GM18873 (cell line): ENCODE data around the gene ABCA2.
"Not testable (repeated sequence)": the region's sequence is repeated elsewhere in the genome, so short reads cannot be mapped to it uniquely, and the experiment has no call there.

ENCODE experiments used
- ATAC-seq: cut with Tn5 transposase; IDR thresholded peaks from one replicate; pipeline ENCODE4 v1.9.1; 2021; ENCODE audit warnings: mild to moderate bottlenecking, moderate library complexity, moderate number of reproducible peaks; ENCODE audit not compliant: unreplicated experiment, low FRiP score

The ABCA2 gene

DNA sequence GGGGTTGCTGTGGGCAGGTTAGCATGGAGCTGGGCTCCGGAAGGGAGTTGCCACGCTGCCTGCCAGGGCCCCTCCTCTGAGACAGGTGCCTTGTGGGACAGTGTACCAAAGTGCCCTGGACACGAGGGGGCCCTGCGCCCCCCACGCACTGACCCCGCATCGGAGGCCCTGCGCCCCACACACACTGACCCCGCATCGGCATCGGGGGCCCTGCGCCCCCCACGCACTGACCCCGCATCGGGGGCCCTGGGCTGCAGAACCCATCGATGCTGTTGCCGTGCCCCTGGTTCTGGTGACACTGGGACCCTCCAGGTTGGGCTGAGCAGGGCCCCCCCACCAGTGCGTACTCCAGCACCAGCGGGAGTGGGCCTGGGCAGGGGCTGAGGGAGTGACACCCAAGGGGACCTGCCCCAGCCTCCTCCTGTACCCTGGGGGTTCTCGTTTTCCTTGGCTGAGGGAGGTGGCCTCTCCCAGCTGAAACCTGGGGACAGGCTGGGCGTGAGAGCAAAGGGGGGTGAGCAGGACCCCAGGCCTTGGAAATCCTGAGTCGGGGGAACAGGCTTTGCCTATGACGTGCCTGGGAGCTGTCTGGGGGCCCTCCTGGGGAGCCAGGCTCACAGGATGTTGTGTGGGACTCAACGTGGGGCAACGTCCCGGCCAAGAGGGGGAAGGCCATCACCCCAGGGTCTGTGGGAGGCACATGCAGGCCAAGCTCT is 35.4 kb upstream of the ABCA2 start:
- no peak for ATAC-seq

DNA sequence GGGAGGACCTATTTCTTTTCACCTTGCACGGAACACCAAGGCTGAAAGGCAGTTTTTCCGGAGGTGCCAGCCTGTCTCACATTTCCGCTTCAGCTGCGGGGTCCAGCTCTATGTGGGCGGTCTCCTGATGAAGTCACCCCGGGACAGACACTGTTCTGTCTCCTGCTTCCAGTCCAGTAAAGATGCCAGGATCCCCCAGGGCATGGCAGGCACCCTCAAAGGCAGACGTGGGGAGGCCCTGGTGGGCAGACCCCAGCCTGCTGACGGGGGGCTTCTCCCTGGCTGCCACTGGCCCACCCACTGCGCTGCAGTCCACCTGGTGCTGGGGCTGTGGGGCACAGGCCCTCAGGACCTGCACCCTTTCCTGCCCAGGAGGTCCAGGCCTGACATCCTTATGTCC is 34.8 kb upstream of the ABCA2 start:
- not testable (repeated sequence) for ATAC-seq

DNA sequence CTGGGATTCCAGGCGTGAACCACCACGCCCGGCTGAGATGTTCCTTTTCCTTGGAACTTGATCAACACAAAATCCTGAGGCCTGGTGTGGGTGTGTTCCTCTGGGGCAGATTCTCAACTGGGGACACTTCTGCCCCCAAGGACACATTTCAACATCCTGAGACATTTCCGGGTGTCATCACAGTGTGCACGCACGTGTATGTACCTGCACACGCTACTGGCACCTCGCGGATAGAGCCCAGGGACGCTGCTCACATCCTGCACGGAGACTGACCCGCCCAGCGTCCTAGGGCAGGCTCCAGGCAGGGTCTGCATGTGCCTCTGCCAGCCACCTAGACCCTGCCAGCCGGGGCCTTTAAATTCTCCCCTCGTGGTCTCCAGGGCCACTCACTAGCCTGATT is 34.3 kb upstream of the ABCA2 start:
- no peak for ATAC-seq

DNA sequence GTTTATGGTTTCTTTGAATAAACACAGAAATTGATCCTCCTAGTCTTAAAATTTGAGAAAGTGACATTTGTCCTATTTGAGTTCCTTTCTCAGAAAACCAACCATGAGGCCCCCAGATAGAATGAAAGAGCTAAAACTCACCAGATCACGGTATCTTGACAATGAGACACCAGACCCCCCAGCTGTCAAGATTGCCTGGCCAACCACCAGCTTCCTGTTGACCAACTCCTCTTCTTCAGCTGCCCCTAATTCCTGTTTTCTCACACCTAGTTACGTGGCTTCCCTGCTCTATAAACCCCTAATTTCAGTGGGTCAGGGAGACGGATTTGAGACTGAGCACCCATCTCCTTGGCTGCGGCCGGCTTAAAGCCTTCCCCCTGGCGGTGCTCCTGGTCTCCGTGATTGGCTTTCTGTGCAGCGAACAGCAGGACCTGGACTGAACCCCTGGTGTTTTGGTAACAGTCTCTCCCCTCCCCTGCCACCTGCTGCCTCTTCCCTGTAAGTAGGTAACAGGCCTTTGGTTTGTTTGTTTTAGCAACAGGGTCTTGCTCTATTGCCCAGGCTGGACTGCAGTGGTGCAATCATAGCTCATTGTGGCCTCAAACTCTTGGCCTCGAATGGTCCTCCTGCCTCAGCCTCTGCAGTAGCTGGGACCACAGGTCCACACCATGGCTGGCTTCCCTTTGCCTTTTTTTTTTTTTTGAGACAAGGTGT is 30.6 kb upstream of the ABCA2 start:
- ATAC-seq, result no peak

DNA sequence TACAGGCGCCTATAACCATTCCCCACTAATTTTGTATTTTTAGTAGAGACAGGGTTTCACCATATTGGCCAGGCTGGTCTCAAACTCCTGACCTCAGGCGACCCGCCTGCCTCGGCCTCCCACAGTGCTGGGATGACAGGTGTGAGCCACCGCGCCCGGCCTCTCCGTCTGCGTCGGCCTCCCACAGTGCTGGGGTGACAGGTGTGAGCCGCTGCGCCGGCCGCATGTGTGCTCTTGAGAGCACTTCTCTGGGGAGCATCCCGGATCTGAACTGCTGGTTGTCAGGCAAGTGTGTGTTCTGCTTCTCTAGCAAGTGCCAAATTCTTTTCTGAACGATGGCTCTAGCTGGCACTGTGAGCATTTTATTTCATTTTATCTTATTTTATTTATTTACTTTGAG is 29.5 kb upstream of the ABCA2 start:
- ATAC-seq, result no peak

DNA sequence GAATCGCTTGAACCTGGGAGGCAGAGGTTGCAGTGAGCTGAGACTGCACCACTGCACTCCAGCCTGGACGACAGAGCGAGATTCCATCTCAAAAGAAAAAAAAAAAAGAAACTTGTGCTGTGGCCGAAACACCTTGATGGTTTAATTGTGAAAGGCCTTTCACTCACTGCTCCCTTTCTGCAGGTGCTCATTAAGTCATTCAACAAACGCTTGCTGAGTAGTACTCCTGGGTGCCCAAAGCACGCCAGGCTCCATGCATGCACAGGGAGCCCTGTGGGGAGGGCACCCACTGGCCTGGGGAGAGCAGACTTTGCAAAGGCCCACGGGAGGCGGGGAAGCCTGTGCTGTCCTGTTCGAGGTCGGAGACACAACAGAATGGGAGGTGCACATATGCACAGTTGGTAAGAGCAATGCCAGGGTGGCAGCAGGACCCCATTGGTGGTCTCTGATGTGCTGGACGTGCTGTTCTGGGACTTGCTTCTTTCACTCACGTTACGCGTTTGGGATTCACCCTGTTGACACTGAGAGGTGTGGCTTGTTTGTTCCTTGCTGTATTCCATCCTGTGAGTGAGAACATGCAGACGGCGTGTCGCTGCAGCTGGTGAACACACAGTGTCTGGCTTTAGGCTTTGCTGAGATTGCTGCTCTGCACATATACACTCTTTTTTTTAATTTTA is 28.8 kb upstream of the ABCA2 start:
- ATAC-seq, result no peak

DNA sequence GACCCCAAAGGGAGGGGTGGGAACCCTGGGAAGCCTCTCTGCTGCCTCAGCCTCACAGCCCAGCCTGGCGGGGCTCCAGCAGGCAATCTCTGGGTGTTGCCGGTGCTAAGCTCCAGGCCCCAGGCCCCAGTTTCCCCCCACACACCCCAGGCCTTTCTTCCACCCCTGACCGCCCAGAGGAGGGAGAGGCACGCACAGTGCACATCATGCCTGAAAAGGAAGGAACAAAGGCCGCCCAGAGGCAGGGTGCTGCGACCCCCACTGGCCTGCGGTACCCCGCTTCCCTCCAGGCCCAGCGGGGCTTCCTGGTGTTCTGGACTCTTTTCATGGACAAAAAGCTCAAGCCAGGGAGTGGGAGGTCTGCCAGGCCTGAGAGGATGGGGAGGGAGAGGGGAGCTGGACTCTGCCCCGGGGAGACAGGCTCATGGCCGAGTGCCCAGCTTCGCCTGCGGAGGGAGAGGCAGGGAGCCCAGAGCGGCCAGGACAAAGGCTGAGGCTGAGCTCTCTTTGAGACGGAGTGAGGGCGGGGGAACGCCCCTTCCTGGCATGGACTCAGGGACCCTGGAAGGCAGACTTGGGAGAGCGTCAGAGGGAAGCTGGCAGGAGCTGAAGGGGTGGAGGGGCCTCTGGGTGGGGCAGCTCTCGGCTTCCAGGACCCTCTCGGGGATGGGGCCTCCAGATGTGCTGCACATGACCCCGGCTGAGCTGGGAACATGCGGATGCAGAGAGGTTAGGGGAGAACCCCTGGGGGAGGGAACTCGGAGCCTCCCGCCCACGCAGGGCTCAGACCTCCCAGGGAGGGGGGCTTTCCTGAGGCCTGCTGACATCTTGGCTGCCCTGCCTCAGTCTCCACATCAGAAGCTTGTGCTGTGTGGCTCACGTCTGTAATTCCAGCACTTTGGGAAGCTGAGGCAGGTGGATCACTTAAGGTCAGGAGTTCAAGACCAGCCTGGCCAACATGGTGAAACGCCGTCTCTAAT is 27.6 kb upstream of the ABCA2 start:
- ATAC-seq, result no peak

DNA sequence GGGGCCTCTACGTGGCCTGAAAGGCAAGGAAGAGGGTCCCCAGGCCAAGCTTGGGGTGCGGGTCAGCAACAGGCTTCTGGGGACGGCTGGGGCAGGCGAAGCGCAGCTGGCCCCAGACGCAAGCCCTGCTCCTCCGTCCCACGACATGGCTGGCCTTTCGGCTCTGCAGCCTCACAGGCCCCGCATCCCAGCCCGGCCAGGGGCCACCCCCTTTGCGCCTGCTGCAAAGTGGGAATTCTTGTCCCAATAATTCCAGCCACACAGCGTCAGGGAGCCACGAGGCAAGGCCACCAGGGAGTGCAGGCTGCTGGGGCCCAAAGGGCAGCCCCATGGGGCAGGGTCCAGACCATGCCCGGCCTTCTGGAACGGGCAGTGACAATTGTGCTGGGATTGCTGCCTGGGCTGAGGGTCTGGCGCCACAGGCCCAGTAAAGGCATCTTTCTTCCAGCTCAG is 26.9 kb upstream of the ABCA2 start:
- ATAC-seq, result no peak

DNA sequence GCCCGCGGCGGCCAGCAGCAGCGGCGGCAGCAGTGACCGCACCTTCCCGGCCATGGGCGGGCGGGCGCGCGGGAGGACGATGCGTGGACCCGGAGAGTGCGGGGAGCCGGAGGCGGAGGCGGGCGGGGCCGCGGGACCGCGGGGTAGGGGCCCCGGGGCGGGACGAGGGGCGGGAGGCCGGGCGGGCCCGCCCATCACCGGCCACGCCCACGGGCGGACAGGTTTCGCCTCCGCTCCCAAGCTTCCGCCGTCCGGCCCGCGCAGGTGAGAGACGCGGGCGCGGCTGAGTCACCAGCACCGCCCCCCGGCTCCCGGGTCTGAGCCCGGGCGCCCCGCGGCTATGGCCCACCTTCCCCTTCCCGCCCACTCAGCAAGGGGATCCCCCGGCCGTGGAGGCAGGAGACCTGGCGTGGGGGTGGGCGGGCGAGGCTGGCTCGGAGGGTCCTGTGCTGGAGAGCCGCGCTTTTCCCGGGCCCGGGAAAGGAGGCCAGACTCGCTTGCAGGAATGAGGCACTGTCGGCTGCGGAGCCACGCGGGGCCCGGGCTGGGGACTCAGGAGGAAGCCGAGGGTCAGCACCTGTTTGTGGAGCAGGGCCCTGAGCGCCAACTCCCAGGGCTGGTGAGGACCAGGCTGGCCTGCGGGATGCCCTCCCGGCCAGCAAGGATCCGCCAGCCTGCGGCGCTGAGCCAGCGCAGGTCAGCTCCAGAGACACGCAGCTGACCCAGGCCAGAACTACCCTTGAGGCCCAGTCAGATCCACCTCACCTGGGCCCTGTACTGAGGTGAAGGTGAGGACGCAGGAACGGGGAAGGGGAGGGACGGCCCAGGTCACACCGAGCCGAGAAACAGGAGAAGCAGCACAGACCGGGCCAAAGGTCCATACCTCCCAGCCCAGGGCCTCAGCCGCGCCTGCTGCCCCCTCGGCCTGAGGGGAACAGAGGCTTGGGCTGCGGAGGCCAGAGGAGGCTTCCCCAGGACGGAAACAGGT is 26.2 kb upstream of the ABCA2 start, which contains the start of gene ENTPD2:
ENTPD2 (minus strand) TSS at position 118 of the 988 bp plus-strand sequence; CDS start at position 54, 64 bp downstream.
- no peak for ATAC-seq

DNA sequence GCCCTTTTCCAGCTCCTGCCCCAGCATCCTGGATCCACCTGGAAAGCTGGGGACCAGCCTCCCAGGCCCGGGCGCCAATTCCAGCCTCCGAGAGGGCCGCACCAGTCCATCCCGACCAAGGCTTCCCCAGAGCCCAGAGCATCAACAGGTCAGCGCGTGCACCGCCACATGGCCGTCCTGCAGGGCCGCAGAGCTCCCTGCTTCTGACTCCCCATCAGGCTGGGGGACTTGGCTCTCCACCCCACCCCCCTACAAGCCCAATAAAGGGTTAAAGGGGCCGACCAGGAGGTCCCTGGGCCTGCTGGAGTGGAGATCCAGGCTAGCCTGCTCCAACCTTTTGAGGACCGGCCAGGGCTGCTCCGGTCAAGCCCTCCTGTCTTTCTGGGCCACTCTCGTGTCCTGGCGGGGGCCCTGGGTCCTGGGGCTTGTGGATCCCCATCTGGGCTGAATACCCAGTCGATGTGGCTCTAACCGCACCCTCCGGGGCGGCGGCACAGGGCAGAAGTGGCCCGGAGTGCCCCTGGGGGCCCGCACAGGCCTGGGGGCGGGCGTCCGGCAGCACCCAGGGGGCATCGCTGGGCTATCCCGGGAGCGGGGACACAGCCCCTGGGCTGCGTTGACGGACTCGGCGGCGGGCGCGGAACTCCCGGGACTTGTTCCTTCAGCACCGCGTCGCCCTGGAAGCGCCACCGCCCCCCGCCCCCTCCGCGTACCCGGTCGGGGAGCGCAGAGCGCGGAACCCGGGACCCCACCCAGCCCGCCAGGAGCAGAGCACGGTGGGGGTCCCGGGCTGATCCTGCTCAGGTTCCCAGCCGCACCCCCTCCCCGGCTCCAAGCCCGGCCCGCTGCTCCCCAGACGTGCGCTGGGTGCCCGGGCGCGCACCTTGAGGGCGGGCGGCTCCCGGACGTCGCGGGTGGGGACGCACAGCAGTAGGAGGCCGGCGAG is 25.2 kb upstream of the ABCA2 start:
- no peak for ATAC-seq

DNA sequence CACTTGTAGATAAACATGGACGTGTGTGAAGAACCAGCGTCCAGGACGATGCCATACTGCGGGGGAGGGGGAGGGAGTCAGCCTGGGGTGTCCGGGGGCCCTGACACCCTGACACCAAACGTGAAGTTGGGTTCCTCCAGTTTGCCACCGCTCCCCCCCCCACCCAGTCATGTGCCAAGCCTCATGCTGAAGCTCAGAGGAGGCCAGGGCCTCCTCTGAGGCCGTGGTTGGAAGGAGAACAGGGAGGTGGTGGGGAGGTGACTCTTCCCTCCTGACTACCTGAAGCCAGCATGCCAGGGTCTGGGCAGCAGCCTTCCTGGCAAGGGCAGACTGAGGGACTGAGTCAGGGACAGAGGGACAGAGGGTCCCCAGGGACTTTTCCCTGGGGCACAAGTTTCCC is 24.3 kb upstream of the ABCA2 start:
- ATAC-seq, result no peak

DNA sequence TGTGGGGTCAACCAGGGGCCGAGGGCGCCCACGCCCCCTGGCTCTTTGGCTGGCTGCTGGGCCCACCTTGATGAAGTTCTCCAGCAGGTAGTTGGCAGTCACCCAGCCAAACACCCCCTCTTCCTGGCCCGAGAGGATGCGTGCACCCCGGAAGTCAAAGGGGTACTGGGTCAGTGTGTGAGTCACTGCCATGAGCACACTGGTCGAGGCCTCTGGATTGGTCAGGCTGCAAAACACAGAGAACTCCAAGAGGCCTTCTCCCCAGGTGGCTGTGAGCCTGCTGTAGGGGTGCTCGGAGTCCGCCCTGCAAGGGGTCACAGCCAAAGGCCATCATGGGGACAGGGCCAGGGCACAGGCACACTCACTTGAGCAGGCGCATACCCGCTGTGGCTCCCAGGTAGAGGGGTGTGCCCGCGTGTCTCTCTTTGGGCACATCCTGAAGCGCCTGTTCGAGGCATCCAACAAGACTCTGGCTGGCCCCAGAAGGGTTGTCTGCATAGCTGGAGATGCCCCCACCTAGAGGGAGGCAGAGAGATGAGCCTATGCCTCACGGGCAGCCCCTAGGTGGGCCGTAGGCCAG is 23.2 kb upstream of the ABCA2 start:
- ATAC-seq, result no peak

DNA sequence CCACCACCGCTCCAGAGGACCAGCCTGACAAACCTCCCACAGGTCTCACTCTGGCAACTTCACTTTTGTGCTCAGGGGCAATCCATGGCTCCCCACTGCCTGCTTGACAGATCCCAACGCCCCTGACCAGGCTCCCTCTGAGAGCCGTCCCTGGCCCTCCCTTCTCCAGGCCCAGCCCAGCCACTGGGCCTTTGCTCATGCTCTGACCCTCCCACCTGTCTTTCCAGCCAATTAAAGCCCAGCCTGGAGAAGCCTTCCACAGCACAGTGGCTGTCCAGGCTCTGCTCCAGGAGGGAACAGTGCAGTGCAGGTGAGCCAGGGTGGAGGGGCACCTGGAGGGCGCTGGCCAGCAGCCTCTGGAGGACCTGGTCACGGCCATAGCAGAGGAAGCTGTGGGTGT is 22.5 kb upstream of the ABCA2 start:
- ATAC-seq, result no peak

DNA sequence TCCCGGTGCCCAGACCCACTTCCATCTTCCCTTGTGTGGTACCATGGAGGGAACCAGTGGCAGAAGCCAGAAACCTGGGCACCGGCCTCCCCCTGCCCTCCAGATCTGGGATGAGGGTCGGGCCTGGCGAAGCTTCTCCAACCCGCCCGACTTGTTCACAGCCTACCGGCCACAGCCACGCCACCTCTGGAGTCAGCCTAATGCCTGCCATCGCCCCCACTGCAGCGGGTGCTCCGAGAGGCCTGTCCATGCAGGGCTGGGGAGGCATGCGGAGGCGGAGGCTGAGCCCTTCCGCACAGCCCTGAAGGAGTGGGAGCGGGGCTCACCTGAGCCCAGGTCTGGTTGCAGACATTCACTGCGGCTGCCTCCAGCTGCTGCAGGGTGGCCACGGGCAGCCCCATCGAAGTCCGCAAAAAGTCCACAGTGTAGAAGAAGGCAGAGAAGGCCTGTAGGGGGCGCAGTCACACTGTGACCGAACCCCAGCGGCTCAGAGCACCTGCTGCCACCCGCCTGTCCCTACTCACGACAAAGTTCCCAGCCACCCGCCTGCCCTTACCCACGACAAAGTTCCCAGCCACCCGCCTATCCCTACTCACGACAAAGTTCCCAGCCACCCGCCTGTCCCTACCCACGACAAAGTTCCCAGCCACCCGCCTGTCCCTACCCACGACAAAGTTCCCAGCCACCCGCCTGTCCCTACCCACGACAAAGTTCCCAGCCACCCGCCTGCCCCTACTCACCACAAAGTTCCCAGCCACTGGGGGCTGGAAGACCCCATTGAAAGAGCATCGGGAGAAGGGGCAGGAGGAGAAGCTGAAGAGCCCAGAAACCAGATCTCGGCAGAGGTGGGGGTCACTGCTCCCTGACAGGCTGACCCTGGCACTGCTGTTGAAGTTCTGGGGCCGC is 21.8 kb upstream of the ABCA2 start:
- no peak for ATAC-seq

DNA sequence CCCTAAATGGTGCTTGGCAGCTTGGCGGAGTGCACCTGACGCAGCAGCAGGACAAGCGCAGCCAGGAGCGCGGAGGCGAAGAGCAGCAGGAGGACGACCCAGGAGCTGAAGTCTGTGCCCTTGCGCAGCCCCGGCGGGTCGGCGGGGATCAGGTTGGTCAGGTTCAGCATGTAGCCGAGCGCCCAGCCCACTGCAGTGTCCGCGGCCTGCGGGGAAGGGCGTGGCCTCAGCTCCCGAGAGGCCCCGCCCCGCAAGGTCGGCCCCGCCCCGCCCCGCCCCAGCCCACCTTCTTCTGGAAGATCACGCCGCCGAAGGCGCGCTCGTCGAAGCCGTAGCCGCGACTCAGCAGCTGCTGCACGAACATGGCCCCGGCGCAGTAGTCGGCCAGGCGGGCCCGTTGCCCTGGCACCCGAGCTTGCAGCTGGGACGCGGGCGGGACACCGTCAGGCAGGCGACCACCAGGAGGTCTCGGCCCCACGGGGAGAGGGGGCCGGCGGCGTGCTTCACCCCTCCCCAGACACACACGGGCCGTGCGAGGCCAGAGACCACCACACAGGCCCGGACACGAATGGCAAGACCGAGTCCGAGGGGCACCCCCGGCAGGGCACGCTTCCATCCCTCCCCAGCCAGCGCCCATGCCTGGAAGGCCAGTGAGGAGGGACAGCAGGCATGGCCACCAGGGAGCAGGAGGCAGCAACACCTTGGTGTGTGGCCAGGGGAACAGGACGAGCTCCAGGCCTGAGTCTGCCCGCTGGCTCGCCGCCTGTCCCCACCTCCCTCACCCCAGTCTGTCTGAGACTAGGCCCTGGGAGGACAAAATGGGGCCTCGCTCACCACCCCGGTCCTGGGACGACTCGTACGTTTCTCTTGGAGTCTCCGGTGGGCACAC is 20.9 kb upstream of the ABCA2 start:
- ATAC-seq, result no peak
